Lower lobe of right lung (tissue), 2 donors: ENCODE measurements around the gene PPP2R5E. TPM values are rescaled to one million over a fixed set of nuclear protein-coding genes. Genes with fewer than 3 reads are reported as not detected.

ENCODE experiments used
- ATAC-seq, 2 donors: fragments of 200-7000 bp; cut with Tn5 transposase; one replicate each; pipeline ENCODE4 v1.9.1; 2020 to 2022; ENCODE audit warnings: mild to moderate bottlenecking in 2 of 2, moderate library complexity in 2 of 2
- DNase-seq: peaks from one replicate; pipeline ENCODE4 v3.0.0-alpha.2; 2020
- H3K27ac ChIP-seq: fragments of 200-600 bp; one replicate; pipeline ENCODE4 v1.8.0; 2022
- H3K27me3 ChIP-seq: fragments of 200-600 bp; one replicate; pipeline ENCODE4 v1.8.0; 2022; ENCODE audit warnings: low read depth
- H3K36me3 ChIP-seq: fragments of 200-600 bp; one replicate; pipeline ENCODE4 v1.8.0; 2022; ENCODE audit warnings: mild to moderate bottlenecking
- H3K4me1 ChIP-seq: fragments of 200-600 bp; one replicate; pipeline ENCODE4 v1.8.0; 2022
- H3K4me3 ChIP-seq: fragments of 200-600 bp; one replicate; pipeline ENCODE4 v1.8.0; 2022; ENCODE audit warnings: mild to moderate bottlenecking
- H3K9me3 ChIP-seq: fragments of 200-600 bp; one replicate; pipeline ENCODE4 v1.8.0; 2022
- intact Hi-C: fragments of 100-400 bp; cut with DNase I; formaldehyde crosslinking; loops from one replicate; pipeline ENCODE4 v1.11.0; 2022
- total RNA-seq: library from RNA; stranded (reverse); fragmentation: NEBNext Ultra II Directional; extraction: Animal tissue kit (Norgen Biotek cat#: 25700); gene quantifications from one replicate; pipeline ENCODE4 v1.2.1, GENCODE V29; 2021
- TF ChIP-seq, protein P1 (sequence below): fragments of 200-600 bp; IDR thresholded peaks from one replicate; pipeline ENCODE4 v1.8.0; 2022; ENCODE audit warnings: antibody characterized with exemption, mild to moderate bottlenecking
- donor health status: DM: no; HTN: yes; CAD: no; lungs with severe emphysema.

PPP2R5E gene
- total RNA-seq, 1 donor from 2014 or later = 45.3 TPM

DNA sequence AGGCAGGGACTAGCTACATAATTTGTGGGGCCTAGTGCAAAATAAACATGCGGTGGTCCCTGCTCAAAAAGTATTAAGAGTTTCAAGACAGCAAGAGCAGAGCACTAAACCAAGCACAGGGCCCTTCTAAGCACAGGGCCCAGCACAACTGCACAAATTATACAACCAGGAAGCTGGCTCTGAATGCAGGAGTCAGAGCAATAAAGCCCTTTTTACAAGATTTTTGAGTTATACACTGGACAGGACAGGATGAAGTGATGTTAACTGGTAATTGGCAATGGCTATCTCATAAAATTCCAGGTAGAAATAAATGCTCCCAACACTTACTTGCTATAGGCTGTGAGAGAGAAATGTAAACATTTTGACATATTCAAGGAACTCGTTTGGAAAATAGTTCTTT lies 138.3 kb downstream of the PPP2R5E start:
- ATAC-seq = no peak
- intact Hi-C loops = no loop called here
- H3K27me3 ChIP-seq = no peaks in the 10 kb centered on the region
- no peak for DNase-seq
- no peak overlapping the region for H3K4me3 ChIP-seq
- no peaks in the 10 kb centered on the region for H3K36me3 ChIP-seq
- TF ChIP-seq, protein P1, sequence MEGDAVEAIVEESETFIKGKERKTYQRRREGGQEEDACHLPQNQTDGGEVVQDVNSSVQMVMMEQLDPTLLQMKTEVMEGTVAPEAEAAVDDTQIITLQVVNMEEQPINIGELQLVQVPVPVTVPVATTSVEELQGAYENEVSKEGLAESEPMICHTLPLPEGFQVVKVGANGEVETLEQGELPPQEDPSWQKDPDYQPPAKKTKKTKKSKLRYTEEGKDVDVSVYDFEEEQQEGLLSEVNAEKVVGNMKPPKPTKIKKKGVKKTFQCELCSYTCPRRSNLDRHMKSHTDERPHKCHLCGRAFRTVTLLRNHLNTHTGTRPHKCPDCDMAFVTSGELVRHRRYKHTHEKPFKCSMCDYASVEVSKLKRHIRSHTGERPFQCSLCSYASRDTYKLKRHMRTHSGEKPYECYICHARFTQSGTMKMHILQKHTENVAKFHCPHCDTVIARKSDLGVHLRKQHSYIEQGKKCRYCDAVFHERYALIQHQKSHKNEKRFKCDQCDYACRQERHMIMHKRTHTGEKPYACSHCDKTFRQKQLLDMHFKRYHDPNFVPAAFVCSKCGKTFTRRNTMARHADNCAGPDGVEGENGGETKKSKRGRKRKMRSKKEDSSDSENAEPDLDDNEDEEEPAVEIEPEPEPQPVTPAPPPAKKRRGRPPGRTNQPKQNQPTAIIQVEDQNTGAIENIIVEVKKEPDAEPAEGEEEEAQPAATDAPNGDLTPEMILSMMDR = no peak
- H3K9me3 ChIP-seq = no peaks in the 10 kb centered on the region
- peaks cover 20% of the 10 kb centered on the region for H3K4me1 ChIP-seq
- no peak overlapping the region for H3K27ac ChIP-seq

DNA sequence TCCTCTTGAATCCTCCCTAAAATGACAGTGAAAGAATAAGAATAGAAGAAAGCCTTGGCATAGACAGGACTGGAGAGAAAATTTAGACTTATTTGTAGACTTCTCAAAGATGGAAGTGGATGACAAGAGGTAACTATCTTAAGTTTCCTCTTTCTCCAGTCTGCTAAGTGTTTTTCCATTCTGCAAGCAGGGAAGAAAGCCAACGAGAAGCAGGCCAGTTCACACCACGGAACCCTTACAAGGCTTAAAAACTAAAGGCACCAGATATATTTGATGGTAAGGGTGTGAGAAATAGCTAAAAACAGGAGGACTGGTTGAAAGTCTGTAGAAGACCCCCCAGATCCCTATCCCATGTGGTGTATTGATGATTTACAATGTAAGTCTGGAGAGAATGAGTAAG lies 141.5 kb downstream of the PPP2R5E start:
- Histone ChIP-seq H3K4me3 (no peak overlapping the region), H3K9me3 (no peaks in the 10 kb centered on the region), H3K36me3 (no peaks in the 10 kb centered on the region), H3K27me3 (no peaks in the 10 kb centered on the region), H3K27ac (no peak overlapping the region), H3K4me1 (peaks cover 20% of the 10 kb centered on the region)
- DNase-seq = no peak
- intact Hi-C loops = no loop called here
- TF ChIP-seq, protein P1 = no peak
- no peak for ATAC-seq

DNA sequence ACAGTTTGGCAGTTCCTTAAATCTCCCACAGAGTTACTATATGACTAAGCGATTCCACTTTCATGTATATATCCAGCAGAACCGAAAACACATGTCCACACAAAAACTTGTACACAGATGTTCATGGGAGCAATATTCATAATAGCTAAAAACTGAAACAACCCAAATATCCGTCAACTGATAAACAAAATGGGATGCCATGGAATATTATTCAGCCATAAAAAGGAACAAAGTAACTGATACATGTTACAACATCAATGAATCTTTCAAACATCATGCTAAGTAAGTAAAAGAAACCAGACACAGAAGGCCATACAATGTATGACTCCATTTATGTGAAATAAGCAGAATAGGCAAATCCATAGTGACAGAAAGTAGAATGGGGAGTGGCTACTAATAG lies 144.2 kb downstream of the PPP2R5E start:
- intact Hi-C loops = no loop called here
- DNase-seq = no peak
- H3K4me1 ChIP-seq = peaks cover 20% of the 10 kb centered on the region

DNA sequence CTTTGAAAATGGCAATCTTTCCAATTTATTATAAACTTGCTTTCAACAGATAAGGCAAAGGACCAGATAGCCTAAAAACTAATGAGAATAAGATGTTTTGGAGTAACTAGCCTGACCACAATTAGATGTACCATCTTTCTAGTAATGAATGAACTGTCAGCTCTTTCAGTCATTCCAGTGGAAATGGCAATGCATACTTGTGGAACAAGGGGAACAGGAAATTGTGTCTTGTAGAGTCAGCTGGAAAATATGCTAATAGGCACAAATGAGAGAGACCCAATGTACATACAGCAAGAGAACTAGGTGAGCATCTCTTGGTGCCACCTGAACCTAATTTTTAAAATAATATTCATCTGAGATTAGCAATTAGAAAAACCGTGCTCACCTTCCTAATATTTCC lies 148.3 kb downstream of the PPP2R5E start:
- Histone ChIP-seq H3K27ac (no peak overlapping the region), H3K4me3 (no peak overlapping the region), H3K9me3 (no peaks in the 10 kb centered on the region), H3K36me3 (peaks cover 32% of the 10 kb centered on the region), H3K4me1 (no peaks in the 10 kb centered on the region), H3K27me3 (no peaks in the 10 kb centered on the region)
- DNase-seq (no peak), ATAC-seq (no peak)
- intact Hi-C loops = no loop called here
- TF ChIP-seq, protein P1 = no peak

More for the DNA sequence above, 144.2 kb downstream of the PPP2R5E start:
- Histone ChIP-seq H3K4me3 (no peak overlapping the region), H3K9me3 (no peaks in the 10 kb centered on the region), H3K27ac (no peak overlapping the region), H3K36me3 (peaks cover 11% of the 10 kb centered on the region), H3K27me3 (no peaks in the 10 kb centered on the region)
- no peak for ATAC-seq
- TF ChIP-seq, protein P1 = no peak

- no peak for DNase-seq
- Histone ChIP-seq H3K36me3 (peaks cover 32% of the 10 kb centered on the region), H3K4me1 (no peaks in the 10 kb centered on the region), H3K27me3 (no peaks in the 10 kb centered on the region), H3K9me3 (no peaks in the 10 kb centered on the region), H3K4me3 (no peak overlapping the region), H3K27ac (no peak overlapping the region)
- no peak for ATAC-seq
- intact Hi-C loops = no loop called here
- TF ChIP-seq, protein P1 = no peak
Observed at GRCh38 chr14:63394432-63394831, 148.7 kb downstream of the PPP2R5E start.

DNA sequence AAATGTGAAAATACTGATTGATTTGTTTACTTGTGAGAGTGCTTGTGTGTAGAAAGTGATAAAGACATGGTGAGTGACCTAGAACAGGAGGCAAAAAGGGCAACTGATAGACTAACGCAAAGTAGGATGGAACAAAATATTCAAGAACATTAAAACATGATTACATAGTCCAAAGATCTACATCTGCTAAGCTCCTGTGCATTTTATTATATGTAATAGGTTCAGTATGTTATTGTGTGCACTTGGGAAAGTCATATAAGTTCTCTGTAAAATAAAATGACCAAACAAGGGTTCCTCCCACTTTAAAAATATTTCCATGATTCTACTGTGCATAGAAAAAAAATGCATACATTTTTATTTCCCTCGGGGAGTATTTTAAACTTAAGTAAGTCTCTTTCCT lies 150.2 kb downstream of the PPP2R5E start:
- no peaks in the 10 kb centered on the region for H3K9me3 ChIP-seq
- DNase-seq (no peak), ATAC-seq (no peak)
- no peaks in the 10 kb centered on the region for H3K4me1 ChIP-seq
- peaks cover 35% of the 10 kb centered on the region for H3K36me3 ChIP-seq
- TF ChIP-seq, protein P1 = no peak
- intact Hi-C loops = no loop called here
- no peak overlapping the region for H3K4me3 ChIP-seq
- no peaks in the 10 kb centered on the region for H3K27me3 ChIP-seq
- no peak overlapping the region for H3K27ac ChIP-seq
